CD4-positive, alpha-beta T cell treated with Interleukin-4 for 4 hours (primary cell): ENCODE data around the gene ARRB1.
"Not testable (repeated sequence)": the region's sequence is repeated elsewhere in the genome, so short reads cannot be mapped to it uniquely, and the experiment has no call there.

Experiments
- DNase-seq: peaks from one replicate; pipeline ENCODE4 v3.0.0-alpha.2; 2020

ARRB1 gene

GRCh38 chr11:75319035-75319877 is 32.2 kb downstream of the ARRB1 start:
- no peak for DNase-seq

GRCh38 chr11:75317446-75318122 is 33.9 kb downstream of the ARRB1 start:
- no peak for DNase-seq

DNA sequence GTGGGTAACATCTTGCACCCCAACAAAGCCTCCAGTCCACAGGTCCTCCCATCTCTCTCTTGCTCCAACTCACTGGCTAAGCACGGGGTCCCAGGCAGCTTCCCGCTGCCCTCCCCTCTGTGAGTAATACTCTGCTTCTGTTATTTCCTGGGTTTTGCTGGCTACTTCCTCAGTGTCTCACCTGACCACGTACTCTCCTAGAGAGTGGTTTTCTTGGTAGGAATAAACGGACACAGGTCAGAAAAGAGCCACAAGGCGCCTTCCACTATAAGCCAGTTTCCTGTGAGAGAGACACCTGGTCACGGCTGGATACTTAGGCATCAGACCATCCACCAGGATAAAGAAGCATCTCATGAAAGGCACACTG is 36.0 kb downstream of the ARRB1 start:
- no peak for DNase-seq

GRCh38 chr11:75314771-75315438 is 36.6 kb downstream of the ARRB1 start:
- DNase-seq = no peak

DNA sequence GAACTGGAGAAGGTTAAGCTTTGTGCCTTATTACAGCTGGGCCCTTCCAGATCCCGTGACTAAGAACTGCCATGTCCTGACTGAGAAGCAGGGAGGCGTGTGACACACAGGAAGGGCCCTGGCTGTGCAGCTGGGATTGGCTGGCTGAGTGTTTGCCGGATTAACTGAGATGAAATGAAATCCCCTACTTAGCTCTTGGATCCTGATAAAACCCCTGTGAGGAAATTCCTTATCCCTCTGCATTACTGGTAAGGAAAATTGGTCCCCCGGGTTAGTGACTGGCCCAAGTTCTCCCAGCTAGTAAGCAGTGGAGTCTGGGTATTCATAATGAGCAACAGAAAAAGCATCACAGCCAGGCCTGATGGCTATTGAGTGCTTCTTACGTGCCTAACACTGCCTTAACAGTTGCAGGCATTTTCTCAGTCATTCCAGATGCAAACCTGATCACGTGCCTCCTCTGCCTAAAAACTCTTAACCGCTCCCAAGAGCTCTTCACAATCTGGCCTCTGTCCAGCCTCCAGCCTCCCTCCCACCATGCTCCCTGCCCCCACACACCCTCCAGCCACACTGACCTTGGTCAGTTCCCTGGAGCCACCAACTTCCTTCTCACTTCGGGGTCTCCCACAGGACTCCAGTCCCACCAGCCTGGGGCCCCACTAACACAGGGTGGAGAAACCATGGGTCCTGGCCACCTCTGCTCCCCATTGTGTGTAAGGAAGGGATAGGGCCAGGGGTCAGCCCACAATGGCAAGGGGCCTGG is 37.8 kb downstream of the ARRB1 start:
- no peak for DNase-seq

- DNase-seq = no peak
Measured at GRCh38 chr11:75312346-75312745, 39.1 kb downstream of the ARRB1 start.

DNA sequence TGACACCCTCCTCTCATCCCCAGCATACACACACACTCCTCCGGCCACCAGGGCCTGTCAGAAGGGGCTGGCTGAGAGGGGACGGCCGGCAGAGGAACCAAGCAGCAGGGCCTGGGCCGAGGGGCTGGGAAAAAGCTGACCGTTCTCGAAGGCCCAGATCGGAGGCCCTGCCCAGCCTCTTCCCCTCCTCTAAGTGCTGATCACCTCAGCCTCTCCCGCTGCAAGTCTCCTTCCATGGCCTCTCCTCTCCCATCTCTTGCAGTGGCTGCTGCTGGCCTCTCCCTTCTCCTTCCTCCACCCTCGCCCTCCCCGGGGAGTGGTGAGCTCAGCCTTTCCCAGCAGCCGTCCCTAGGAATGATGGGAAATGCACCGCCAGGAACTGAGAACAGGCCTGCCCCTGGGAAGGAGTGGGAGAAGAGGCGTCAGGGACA is 39.6 kb downstream of the ARRB1 start:
- DNase-seq = no peak

DNA sequence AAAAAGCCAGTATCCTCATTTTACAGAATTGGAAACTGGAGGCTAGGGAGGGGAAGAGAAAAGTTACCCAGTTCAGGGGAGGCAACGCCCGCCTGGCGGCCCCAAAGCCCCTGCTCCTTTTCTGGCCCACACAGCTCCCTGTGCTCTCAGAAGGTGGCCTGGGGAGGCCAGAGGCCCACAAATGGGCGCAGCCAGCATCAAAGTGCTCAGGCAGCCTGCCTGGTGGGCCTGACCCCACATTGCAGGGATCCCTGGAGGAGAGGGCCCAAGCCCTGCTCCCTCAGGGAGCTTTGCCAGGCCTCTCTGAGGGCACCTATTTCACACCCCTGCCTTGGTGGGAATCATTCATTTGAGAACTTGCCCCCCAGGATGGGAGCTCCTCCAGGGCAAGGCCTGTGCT is 42.5 kb downstream of the ARRB1 start:
- DNase-seq = no peak

DNA sequence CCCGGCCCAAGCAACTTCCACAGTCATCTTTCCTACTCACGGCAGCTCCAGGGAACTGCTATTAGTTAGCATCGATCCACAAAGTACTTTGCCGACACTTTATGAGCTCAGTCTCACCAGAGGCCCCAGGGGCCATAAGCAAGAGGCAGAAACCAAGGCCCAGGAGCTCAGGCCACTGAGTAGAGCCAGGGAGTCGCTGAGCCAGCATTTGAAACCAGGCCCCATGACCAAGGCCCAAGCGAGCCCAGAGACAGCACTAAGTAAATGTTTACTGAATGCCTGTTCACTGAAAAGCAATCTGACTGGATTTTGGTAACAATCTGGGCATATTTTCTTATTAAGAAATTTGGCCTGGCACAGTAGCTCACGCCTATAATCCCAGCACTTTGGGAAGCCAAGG is 43.3 kb downstream of the ARRB1 start:
- no peak for DNase-seq

DNA sequence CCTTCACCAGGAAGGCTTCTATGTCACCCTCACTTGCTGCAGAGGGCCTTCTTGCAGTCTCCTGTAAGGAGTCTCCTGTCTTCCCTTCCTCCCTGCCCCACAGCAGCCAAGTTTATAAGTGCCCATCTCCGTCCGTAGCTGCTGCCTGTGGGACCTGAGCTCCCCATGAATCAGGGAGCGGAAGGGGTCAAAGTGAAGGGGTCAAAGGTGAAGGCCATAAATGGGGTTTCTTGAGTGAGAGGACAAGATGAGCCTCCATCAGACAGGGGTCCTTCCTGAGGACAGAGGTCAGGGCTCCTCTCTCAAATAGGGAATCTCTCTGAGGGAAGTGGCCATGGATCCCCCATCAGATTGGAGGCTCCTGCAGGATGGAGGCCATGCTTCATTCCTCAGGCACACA is 44.4 kb downstream of the ARRB1 start:
- no peak for DNase-seq

- no peak for DNase-seq
Measured at GRCh38 chr11:75306529-75306928, 44.9 kb downstream of the ARRB1 start.

DNA sequence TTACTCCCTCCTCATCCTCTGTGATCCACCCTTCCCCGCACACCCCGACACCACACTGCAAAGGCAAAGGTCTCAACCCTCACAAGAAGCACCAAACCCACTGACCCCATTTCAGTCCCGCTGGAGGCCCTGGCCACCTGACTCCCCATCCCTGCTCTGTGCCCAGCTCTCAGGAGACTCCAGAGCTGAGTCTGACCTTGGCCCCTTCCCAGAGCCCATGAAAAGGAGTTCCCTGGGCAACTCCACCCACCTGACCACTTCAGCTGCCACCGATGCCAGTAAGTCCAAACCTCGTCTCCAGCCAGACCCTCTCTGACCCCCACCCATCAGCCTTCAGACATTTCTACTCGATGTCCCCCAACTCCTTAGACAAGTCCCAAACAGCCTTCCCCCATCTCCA is 45.5 kb downstream of the ARRB1 start:
- DNase-seq = no peak

GRCh38 chr11:75305452-75305851 is 46.0 kb downstream of the ARRB1 start:
- no peak for DNase-seq

GRCh38 chr11:75304941-75305340 is 46.5 kb downstream of the ARRB1 start:
- DNase-seq = not testable (repeated sequence)

GRCh38 chr11:75303544-75304224 is 47.8 kb downstream of the ARRB1 start:
- DNase-seq = no peak

GRCh38 chr11:75302371-75302770 is 49.1 kb downstream of the ARRB1 start:
- no peak for DNase-seq

DNA sequence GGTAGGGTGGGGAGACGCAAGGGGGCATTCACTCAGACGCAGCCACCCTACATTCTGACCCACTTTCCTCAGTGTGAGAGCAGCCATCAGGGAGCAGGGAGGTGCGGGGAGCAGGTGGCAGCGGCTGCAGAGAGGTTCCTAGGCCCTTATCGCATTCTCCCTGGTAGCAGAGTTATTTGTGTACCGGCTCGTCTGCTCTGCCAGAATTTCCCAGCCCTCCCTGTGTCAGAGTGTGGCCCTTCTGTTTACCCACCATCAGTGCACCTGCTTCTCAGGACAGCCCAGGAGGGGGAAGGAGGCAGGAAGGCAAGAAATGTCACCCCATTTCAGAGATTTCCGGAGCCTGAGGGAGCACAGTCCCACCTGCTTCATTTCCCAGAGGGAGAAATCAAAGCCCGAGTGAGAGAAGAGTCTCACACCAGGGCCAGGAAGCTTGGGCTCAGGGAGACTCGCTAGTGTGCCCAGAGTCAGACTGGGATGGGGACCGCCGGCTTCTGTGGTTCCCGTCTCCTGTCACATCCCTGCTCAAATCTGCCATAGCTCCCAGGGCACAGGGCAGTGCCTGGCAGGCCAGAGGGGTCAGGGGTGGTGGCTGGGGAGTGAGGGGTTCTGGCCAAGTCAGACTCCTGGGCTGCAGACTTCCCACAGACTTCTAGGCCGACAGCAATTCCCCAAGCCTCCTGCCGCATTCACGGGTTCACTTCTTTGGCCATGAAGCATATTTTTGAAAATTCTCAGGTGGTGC is 49.7 kb downstream of the ARRB1 start:
- no peak for DNase-seq

GRCh38 chr11:75301131-75301530 is 50.3 kb downstream of the ARRB1 start:
- DNase-seq = no peak

DNA sequence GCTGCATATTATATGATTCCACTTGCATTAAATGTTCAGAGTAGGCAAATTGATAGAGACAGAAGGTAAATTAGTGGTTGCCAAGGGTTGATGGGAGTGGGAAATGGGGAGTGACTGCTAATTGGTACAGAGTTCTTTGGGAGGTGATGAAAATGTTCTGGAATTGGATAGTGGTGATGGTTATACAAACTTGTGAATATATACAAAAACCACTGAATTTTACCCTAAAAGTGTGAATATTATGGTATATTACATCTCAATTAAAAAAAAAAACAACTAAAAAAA is 52.5 kb downstream of the ARRB1 start:
- no peak for DNase-seq

DNA sequence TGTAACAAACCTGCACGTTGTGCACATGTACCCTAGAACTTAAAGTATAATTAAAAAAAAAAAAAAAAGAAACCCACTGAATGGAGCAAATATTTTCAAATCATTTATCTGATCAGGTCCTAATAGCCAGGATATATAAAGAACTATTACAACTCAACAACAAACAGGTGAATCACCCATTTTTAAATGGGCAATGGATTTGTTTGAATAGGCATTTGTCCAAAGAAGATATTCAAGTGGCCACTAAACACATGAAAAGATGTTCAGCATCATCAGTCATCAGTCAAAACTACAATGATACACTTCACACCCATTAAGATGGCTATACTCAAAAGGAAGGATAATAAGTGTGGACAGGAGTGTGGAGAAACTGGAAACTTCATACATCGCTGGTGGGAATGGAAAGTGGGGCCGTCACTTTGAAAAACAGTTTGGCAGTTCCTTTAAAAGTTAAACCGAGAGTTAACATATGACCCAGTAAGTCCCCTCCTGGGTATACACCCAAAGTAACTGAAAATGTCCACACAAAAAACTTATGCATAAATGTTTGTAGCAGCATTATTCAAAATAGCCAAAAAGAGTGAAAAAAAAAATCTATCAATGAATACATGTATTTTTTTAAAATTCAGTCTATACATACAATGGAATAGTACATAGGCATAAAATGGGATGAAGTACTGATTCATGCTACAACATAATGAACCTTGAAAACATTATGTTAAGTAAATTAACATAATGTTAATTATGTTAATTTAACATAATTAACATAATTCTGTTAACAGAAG is 53.1 kb downstream of the ARRB1 start:
- no peak for DNase-seq

DNA sequence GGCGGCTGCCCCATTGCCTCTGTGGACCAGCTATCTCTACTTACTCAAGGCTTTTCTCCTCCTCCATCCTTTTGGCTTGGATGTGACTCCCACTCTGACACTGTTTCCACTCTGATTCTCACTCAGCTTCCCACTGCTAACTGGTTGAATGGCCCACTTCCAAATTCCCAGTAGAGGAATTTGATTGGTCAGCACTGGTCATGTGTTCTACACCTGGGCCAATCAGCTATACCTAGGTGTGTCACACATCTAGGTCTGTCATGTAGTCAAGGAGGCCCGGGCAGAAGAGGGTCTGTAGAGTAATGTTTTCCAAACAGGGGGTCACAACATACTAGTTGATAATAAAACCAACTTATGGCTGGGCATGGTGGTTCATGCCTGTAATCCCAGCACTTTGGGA is 57.6 kb downstream of the ARRB1 start:
- DNase-seq = no peak
